DMS153 (cell line): Measurements from ENCODE around the gene CCT7.
"Not testable (repeated sequence)": the region's sequence is repeated elsewhere in the genome, so short reads cannot be mapped to it uniquely, and the experiment has no call there.

ENCODE experiments used
- DNase-seq: peaks from one replicate; lab custom pipeline; 2025; lab: John Stamatoyannopoulos, UW

The CCT7 gene

DNA sequence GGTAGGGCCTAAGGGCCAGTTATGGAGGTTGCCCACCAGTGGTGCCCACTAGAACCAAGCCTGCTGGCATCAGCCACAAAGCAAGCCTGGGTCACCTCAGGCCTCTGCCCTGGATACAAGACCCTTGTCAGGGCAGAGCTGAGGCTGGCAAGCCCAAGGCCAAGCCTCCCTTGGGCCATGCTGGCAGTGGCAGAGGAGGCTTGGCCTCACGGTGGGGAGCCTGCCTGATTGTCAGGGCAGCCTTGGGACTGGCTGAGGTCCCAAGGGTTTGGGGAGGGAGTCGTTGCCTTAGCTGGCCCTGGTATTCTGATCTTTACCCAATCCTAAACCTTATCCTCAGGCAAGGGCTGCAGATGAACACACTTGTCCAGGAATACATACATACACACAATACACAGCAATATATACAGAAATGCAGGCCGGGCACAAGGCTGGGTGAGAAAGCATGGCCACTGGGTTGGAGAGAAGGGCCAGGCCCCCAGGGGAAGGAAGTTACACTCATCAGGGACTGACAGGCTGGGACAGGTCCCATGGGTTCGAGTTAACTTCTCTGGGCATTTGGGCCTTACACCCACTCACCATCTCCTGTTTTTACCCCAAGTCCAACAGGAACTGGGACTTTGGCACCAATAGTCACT lies 21.0 kb downstream of the CCT7 start:
- DNase-seq, result no peak

DNA sequence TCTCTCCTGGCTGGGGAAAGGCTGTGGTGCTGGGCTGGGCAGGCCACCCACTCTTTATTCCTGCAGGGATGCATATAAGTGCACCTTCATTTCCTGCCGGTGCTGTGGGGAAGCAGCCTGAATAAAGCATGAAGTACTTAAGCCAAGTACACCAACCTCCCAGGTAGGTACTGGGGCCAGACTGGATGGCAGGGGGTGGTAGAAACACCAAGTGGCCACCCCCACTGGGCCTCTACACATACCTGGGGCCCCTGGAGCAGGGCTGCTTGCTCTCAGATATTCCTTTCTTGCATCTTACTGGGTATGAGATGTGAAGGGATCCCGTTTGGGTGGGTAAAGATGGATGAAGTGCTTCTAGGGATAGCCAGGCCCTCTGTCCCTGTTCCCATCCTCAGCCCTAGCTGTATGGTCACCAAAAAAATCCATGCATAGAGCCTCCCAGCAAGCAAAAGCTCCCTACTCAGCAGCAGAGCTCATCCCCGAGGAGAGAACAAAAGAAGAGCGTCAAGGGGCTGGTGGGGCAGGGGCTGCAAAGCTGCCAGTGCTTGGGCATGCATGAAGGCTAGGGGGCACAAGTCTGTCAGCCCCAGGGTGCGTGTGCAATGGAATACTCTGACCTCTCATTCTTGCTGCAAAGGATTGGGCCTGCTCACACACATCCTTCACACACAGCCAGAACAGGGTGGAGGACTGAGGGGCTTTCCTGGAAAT lies 22.0 kb downstream of the CCT7 start:
- DNase-seq, result no peak

DNA sequence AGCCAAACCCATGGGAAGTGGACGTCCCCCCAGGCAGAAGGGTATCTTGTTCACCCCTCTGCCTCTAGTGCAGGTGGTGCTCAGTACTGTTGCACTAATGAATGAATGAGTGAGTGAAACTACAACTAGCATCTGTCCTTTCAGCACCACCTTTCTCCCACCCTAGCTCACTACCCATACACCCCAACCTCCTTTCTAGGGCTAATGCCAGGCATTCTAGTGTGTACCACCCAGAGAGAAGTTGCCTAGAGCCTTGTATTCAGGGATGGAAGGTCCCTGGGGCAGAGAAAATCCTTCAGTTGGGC lies 22.5 kb downstream of the CCT7 start:
- no peak for DNase-seq

DNA sequence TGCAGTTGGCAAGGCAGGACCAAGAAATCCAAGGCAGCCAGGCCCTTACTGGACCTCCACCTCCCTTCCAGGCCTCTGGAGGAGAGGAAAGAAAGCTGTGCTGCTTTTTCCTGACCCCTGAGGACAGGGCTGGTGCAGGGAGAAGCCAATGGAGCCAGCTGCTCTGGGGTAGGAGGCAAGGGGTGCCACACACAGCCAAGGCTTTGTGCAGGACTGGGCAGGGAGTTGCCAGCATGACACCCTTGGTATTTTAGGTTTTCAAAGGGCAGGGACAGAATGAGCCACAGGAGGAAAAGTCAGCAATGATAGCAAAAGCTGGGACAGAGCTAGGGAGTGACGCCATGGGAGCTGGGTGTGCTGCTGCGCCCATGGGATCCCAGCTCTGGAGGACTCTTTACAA lies 22.9 kb downstream of the CCT7 start:
- no peak for DNase-seq

DNA sequence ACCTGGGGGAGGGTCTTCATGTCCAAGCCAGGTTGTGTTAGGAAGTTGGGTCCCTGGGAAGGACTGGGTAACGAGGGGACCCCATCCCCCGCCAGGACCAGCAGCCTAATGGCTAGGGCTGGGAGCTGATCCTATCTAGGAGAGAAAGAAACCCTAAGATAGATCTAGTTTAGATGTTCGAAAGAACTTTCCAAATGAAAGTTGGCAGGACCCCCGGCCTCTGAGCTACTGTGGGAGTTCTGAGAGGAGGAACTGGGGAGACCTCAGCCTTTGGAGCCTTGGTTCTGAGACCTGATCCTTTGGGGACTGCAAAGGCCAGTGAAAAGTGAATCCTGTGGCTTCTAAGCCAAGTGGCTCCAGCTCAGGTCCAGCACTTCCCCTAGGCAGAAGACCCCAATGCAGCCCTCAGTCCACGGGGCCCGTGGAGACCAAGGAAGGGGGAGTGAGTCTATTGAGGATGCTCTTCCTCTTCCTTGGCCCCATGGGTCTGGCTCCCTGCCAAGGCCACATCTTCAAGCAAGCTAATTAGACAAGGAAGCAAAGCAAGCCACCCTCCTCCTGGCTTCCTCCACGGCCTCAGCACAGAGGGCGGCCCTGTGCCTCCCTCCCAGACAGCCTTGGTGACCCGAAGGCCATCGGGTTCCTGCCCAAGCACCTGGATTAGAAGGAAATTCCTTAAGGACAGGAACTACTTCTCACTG lies 23.5 kb downstream of the CCT7 start:
- DNase-seq, result no peak

DNA sequence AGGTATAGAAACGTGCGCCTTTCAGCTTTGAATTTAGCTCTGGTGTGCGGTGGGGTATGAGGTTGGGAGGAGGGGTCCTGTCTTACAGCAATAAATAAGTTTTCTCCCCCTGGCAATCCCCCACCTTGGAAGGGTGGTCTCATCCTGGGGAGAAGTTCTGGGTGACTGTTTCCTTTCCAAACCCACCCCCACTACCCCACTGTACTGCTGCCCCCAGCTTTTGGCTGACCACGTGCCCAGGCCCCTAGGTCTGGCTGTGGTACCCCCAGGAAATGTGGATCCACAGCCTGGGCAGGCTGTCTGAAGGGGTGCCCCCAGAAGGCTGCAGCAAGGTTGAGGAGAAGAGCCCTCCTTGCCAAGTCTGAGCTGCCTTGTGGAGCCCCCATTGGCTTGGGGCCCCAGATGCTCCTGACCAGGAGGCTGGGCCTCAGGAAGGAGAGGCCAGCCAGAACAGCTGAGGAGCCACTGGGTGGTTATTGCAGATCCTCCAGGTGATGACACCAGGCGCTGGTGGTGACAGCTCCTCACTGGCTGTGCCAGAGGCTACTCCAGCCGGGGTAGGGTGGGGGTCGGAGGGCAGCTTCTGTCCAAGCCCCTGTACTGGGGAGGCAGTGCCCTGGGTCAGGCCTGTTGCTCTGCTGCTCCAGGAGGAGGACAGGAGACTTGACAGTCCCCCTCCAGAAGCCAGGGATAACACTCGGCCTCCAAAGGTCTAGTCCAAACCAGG lies 24.2 kb downstream of the CCT7 start:
- DNase-seq, result no peak

DNA sequence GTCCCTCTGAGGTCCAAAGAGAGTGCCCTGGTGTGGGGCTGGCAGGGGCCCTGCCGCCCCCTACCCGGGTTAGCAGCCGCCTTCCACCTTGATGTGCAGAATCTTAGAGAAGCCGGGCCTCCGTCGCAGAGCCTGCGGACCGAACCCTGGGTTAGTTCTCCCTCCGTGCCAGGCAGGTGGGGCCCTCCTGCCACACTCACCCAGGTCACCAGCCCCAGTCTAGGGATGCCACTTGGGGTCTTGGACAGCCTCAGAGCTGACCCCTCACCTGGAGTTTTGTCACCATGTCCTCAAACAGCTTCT lies 24.8 kb downstream of the CCT7 start:
- DNase-seq, result no peak

DNA sequence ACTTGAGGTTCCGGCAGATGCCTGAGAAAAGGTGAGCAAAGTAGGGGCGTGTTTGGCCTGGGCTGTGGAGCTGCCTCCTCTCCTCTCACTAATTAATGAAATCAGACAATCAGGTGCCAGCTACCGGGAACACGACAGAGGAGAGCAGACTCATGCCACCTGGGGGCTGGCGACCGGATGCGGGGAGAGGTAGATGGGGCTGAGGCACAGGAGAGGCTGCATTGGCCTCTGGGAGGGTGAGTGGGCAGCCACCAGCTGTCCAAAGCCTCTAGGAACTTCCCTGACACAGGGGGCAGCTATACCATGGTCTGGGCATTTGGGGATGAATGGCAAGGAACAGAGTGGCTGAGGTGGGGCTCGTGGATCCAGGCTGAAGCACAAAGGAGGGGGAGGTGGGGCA lies 25.2 kb downstream of the CCT7 start:
- no peak for DNase-seq

DNA sequence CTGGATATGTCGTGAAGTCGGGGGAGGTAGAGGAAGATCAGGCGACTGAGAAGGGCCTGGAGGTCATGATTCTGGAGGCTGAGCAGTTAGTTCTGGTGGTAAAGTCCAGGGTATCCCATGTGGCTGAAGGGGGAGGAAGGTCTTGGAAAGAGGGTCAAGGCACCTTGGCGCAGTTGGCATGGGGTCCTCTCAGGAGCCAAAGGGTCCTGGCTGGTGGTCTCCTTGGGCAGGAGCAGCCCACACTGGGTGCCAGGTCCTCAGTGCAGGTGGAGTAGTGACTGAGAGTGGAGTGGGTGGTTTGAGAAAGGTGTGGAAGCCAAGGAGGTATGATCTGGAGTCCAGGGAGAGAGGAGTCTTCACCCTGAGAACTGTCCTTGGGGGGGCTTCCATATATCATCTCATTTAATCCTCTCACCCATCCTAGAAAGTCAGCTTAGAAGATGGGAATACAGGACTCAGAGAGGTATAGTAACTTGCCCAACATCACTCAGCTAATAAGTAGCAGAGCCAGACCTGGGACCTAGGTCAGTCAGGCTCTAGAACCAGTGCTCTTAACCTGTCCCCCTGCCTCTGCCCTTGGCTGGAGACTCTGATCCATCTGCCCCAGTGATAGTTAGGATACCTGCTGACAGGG lies 25.7 kb downstream of the CCT7 start:
- DNase-seq, result no peak

DNA sequence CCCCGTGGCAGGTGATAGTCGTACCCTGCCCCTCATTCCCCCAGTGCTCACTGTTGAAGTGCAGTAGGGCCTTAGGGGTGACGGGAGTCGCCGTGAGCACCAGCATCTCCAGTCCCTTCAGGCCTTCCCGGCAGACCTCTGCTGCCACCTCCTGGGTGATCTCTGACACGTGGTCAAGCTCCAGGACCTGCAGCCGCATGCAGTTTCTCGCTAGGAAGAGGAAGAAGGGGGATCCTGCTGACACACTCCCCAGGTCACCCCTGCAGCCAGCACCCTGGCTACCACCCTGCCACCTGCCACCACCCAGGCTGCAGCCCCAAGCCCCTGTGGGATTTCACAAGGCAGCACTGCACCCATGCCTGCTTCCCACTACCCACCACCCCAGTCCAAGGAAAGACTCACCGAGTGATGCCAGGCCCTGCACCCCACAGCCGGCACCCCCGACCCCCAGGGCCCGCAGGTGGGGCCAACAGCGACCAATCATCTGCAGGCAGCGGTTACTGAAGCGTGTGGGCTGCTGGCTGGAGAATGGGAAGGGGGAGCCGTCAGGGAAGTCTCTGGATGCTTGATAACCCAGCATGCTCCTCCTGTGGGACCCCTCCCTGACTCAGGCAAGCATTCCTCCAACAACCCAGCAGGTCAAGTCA lies 26.4 kb downstream of the CCT7 start:
- no peak for DNase-seq

DNA sequence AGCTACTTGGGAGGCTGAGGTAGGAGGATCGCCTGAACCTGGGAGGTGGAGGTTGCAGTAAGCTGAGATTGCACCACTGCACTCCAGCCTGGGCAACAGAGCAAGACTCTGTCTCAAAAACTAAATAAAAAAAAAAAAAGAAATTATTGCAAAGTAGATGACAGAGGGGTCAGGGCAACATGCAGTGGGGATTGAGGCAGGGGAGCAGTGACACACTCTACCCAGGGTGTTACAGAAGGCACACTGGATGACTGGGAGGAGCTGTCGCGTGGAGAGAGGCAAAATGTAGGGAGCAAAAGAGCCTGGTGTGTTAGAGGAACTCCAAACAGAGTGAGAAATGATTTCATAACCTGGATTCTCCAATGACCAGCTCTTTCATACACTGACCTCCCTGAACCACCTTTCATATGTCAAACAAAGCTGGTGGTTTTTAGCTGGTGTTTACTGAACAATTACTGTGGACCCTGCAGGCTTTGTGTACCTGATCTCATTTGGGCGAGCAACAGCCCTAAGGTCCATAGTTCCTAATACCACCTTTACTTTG lies 28.1 kb downstream of the CCT7 start:
- DNase-seq, result no peak

DNA sequence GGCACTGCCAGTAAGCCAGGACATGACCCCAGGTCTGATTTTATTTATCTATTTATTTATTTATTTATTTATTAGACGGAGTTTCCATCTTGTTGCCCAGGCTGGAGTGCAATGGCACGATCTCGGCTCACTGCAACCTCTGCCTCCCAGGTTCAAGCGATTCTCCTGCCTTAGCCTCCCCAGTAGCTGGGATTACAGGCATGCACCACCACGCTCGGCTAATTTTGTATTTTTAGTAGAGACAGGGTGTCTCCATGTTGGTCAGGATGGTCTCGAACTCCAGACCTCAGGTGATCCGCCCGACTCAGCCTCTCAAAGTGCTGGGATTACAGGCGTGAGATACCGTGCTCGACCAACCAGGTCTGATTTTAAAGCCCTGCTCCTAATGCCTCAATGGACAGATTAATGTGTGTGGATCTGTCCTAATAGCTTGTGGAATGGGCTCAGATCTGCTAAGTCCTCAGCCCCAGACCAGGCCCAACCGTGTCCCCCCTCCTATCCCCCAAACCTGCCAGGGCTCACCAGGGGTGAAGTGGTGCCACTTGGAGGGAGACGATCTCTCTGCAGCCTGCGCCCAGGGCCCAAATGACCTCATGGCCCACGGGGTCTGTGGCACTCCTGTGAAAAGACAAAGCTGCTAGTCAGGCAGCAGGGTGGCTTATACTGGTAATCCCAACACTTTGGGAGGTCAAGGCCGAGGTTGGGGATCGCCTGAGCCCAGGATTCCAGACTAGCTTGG lies 28.8 kb downstream of the CCT7 start:
- not testable (repeated sequence) for DNase-seq

DNA sequence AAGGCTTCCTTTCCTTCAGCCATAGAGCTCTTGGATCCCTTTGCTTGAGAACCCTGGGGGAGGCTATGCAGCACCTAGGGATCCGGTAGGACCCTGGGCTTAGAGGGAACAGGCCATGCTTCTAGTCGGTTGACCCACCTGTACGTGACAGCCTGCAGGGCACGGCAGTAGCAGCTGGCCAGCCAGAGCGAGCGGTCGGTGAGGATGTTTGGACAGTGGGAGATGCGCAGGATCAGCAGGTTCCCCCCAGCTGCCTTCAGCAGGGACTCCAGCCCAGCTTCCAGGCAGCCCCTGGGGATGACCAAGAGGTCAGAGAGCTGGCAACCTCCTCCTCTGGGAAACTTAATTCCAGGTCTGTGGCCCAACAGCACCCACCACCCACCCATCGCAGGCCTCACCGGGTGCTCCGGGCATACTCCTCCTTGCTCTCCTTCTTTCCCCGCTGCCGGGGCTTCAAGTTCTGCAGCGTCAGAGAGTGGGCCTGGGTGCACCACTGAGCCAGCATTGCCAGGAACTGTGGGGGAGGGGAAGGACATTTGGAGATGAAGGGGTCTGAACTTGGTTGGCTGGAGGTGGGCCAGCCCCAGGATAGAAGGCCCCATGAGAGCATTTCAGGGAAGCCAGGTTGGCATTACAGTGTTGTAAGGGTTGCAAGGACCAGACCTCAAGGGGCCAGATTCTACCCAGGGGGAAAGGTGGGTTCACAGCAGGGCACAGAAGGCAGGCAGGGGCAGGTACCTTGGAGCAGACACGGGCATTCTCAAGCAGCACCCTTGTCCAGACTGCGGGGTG lies 29.6 kb downstream of the CCT7 start:
- no peak for DNase-seq

DNA sequence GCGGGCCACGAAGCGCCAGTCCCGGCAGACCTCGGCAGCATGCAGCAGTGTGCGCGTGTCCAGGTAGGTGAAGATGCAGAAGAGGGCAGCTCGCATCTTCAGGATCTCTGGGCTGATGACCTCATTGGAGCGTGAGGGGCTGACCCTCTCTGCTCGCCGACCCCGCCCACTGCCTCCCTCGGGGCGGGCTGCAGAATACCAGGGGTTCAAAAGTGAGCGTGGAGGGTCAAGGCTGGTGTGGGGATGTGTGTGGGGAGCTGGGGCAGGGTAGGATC lies 30.2 kb downstream of the CCT7 start:
- no peak for DNase-seq

DNA sequence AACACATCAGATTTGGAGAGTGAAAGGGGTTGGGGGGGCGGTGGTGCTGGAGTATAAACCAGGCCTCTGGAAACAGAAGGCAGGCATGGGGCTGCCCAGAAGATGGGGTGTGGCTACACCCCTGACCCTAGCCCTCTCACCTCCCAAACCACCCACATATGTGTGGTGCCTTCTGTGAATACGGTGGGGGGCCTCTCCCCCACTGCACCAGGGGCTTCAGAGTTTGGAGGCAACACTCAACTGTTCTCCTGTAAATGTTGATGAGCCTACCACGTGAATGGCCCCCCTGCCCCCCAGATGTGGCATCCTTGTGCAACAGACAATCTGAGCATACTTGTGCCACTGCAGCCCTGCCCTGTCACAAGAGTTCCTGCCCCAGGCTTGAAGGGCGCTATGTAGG lies 30.7 kb downstream of the CCT7 start:
- DNase-seq, result no peak

DNA sequence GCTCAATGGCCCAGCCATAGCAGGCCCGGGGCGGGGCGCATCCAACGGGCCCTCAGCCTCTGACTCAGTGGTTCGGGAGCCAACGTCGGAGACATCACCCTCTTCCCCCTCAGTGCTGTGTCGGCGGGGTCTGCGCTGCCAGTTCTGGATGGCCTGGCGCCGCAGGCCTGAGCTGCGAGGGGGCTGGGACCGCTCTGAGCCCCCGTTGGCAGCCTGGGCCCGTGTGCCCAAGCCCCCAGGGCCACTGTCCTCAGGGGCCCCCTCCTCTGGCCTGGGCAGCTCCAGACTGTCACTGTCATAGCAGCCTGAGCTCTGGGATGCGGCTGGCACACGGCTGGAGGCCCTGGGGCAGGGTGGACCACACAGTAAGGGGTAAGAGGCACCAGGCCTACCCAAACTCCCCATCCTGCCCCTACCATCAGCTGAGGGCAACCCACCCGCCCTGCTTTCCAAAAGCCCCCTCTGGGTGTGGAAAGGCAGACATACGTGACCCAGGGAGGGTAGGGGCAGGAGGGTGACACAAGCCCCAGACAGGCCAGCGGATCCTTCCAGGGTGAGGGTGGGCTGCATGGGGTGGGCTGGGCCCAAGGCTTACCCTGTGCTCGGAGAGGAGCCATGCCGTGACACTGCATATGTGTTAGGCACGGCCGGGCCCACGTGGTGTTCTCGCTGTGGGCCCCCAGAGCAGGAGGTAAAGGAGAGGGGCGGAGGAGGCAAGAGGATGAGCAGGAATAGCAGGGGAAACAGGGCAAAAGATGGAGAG lies 31.4 kb downstream of the CCT7 start:
- no peak for DNase-seq

DNA sequence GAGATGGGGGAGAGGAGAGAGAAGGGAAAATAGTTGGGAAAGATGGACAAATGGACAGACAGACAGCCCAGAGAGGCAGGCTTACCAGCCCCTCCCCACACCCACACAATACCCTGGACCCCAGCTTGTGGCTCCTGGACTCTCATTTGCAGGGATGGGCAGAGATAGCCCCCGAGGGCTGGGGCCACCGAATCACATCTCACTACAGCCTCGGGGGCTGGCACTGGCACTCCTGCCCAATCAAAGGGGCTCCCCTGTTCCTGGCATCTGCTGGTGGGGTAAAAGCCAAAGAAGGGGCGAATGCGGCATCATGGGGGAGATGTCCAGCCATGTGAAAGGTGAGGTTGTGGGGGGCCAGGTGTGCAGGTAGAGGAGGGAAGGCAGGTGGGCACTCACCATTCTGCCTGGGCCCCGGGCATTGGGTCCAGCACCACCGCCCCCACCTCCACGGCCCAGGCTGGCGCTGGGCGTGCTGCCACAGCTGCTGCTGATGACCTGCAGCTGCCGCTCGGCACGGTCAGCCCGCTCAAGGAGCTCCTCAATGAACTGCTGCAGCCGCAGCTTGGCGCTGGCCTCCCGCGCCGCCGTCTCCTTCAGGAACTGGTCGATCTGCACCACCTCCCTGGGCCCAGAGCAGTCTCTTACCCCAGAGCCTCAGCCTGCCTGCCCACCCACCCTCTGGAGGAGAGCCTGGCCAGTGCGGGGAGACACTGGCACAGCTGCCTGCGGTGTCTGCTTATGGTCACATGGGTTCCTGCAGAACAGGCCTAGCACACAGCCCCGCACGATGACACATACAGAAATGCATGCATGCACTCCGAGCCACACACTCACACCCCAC lies 32.2 kb downstream of the CCT7 start:
- DNase-seq, result no peak

DNA sequence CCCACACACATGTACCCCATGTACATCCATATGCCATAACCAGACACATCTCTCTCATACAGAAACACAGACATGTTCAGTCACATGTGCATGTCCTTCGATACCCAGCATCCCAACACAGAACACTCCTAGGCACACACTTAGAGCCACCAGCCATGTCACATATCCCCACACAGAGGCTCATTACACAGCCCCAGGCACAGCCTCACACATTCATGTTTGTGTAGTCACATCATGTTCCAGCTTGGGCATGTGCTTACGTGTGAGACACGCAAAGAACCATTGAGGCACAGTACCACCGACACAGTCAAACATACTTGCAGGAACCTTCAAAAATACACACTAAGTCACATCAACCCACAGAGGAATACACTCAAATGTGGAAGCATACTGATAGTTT lies 32.9 kb downstream of the CCT7 start:
- no peak for DNase-seq

DNA sequence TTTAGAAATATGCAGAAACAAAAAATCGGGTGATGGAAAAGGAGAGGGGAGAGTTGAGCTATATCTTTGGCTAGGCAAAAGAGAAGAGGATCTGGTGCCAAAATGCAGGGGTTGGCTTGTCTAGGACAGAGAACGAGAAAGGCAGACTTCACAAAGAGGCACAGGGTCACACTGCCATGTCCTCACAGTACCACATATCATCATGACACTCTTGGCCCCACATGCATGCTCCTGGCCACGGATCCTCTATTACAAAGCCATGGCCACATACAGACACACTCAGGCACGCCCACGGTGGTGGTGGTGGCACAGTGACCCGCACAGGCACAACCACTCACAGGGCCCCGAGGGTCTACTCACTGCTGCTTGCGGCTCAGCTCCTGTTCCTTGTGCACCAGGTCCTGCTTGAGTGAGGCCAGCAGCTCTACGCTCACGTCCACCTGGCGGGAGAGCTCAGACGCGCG lies 34.3 kb downstream of the CCT7 start:
- DNase-seq, result no peak
